ENCODE data around the gene PCDHAC1.

Gene PCDHAC1

DNA sequence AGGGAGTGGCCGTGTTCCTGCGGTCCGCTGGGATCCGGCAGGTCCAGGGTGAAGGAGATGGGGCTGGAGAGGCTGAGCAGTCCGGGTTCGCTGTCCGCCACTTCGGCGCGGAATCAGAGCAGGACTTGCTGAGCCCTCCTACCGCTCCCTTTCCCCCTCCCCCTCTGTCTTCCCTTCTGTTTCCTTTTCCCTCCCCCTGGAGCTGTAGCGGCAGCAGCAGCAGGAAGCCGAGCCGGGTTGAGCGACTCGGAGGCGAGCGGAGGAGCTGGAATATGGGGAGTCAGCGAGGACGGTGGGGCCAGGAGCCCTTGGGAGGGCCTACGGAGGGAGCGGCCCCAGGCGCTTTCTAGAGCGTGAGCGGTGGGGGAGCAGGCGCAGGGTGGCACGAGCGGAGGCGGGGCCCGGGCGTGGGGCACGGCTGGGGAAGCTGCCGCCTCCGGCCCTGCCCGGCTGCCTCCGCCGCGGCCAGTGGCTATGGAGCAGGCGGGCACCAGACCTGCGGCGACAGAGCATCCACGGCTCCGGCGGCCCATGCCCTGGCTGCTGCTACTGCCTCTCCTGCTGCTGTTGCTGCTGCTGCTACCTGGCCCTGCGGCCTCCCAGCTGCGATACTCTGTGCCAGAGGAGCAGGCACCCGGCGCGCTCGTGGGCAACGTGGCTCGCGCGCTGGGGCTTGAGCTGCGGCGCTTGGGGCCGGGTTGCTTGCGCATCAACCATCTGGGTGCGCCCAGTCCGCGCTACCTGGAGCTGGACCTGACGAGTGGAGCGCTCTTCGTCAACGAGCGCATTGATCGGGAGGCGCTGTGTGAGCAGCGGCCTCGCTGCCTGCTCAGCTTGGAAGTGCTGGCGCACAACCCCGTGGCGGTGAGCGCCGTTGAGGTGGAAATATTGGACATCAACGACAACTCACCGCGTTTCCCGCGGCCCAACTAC lies 40.5 kb downstream of the PCDHAC1 start, which contains the start of gene PCDHAC2:
TSS of gene PCDHAC2 (plus strand) at position 184 of the 933 bp plus-strand sequence. CDS start at position 475, 291 bp downstream.
- DNase-seq (ENCODE audit: low read depth in 1 of 2, low spot score in 1 of 2): no peak

DNA sequence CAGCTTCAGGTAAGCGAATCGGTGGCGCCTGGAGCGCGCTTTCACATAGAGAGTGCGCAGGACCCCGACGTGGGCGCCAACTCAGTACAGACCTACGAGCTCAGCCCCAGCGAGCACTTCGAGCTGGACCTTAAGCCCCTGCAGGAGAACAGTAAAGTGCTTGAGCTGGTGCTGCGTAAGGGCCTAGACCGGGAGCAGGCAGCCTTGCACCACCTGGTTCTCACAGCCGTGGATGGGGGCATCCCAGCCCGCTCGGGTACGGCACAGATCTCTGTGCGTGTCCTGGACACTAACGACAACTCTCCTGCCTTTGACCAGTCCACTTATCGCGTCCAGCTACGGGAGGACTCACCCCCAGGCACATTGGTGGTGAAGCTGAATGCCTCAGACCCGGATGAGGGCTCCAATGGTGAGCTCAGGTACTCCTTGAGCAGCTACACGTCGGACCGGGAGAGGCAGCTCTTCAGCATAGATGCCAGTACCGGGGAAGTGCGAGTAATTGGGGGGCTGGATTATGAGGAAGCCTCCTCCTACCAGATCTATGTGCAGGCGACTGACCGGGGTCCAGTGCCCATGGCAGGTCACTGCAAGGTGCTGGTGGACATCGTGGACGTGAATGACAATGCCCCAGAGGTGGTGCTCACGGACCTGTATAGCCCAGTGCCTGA lies 41.3 kb downstream of the PCDHAC1 start:
- DNase-seq (ENCODE audit: low read depth in 1 of 2, low spot score in 1 of 2): no peak

DNA sequence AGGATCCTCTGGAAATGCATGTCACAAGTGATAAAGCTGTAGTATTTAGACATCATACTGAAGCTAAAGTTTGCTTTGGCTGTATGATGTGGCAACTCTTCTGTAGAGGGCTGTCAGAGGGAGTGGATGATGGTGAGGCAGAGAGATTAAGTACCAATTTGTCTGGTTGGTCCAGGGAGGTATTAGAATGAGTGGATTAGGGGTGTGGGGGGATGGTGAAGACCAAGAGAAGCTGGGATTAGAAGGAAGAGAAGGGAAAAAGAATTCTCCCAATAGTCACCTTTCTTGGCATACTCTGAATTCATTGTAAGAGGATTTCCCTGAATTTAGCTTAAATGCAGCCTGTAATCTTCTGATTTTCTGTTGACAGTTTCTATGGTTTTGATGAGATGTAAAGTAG lies 43.8 kb downstream of the PCDHAC1 start:
- no peak for DNase-seq (ENCODE audit: low read depth in 1 of 2, low spot score in 1 of 2)

DNA sequence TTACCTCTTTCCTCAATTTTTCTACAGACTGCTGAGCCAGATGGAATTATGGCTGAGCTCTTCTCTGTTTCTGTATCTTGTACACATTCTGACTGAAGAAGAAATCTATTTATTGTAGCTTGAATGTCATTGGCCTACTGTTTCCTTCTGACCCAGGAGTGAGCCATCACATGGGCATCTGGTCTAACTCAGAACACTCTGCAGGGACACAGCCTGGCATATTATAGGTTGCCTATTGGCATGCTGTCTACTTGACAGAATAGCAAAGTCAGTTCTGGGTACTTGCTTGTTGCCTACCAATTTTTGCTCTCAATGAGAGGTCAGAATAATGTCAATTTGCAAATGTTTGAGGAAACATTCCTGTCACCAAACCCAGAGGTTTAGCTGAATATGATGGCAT lies 47.5 kb downstream of the PCDHAC1 start:
- no peak for DNase-seq (ENCODE audit: low read depth in 1 of 2, low spot score in 1 of 2)

DNA sequence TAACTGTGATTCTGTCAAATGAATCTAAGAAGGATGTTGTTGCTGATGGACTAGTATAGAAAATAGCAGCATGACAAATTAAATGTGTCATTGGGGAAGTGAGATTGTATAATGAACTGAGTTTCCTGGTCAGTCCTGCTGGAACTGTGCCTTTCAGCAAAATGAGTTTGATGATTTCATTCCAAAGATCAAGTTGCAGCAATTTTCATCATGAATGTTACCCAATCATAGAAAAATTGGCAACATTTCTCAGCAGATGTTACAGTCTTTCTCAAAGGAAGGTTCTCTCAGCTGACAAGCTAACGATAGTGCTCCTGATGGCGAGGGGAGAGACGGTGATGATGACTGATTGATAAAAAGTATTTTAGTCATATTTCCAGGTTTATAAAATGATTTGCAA lies 50.9 kb downstream of the PCDHAC1 start:
- DNase-seq (ENCODE audit: low read depth in 1 of 2, low spot score in 1 of 2): no peak

DNA sequence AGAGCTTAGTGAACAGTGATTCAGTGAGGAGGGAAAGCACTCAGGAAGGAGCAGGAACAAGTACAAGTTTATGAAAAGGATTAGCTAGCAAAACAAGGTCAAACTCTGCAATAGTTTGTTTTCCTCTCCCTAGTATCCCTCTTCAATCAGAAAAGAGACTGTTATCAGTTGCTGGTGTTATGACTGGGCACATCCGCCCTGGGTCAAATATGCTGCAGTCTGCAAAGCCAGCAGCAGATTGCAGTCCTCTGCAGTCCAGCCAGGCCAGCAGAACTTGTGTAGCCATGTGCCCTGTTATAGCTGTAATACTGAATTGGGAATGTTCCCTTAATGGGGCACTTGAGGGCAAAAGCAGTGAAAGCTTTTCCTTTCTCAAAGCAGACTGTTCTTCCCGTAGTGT lies 52.2 kb downstream of the PCDHAC1 start:
- DNase-seq (ENCODE audit: low read depth in 1 of 2, low spot score in 1 of 2): no peak

DNA sequence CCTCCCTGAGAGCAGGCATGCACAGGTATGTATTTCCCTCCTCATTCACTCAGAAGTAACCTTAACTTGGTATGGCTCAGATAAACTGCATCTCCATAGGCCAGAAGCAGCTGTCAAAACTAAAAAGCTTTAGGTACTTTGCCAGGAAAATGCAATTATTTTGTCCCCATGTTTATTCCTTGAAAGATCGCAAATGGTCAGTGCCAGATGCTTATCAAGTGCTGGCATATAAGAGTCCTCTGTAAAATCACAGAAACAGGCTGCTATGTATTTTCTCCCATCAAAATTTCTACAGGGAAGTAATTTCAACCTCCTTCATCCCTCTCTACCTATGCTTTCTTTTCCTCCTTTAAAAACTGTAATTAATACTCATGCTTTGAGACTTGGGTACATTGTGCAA lies 52.9 kb downstream of the PCDHAC1 start:
- DNase-seq (ENCODE audit: low read depth in 1 of 2, low spot score in 1 of 2): no peak

Measured in stimulated activated CD4-positive, alpha-beta T cell treated with anti-CD3 and anti-CD28 coated beads, Interleukin-15, amount 100 ng/mL, for 1 hour (primary cell).